HuH-7 (cell line): ENCODE measurements around the gene TMEM266.

Source experiments
- DNase-seq: peaks from one replicate; pipeline ENCODE4 v3.0.0; 2011; ENCODE audit warnings: low spot score

Gene TMEM266

GRCh38 chr15:76245072-76245610, 185.4 kb downstream of the TMEM266 start:
- DNase-seq = no peak

GRCh38 chr15:76251717-76252116, 191.9 kb downstream of the TMEM266 start:
- DNase-seq = no peak

GRCh38 chr15:76252249-76252648, 192.5 kb downstream of the TMEM266 start:
- no peak for DNase-seq

GRCh38 chr15:76253691-76254473, 194.1 kb downstream of the TMEM266 start:
- DNase-seq = no peak
